Endodermal cell (in vitro differentiated cells): ENCODE results near the gene AOC1. TPM values are rescaled to one million over a fixed set of nuclear protein-coding genes. Genes with fewer than 3 reads are reported as not detected.

Source experiments
- DNase-seq: peaks from one replicate; pipeline ENCODE4 v3.0.0-alpha.2; 2017
- H3K27ac ChIP-seq: 2 replicates; pipeline ENCODE4 v1.5.1; 2013; ENCODE audit warnings: mild to moderate bottlenecking, low read depth, low read length, moderate library complexity
- H3K27me3 ChIP-seq: 2 replicates; pipeline ENCODE4 v1.6.1; 2013; ENCODE audit warnings: mild to moderate bottlenecking, low read length, moderate library complexity; ENCODE audit not compliant: insufficient read depth, control insufficient read depth, poor library complexity, severe bottlenecking
- H3K36me3 ChIP-seq: 2 replicates; pipeline ENCODE4 v1.7.0; 2013; ENCODE audit warnings: mild to moderate bottlenecking, low read length, moderate library complexity; ENCODE audit not compliant: control insufficient read depth, insufficient read depth
- H3K4me1 ChIP-seq: one replicate; pipeline ENCODE4 v1.7.0; 2013; ENCODE audit warnings: low read length; ENCODE audit not compliant: control insufficient read depth, insufficient read depth
- H3K4me3 ChIP-seq: 2 replicates; pipeline ENCODE4 v1.5.1; 2013; ENCODE audit warnings: mild to moderate bottlenecking, low read length, moderate library complexity
- H3K9ac ChIP-seq: 2 replicates; pipeline ENCODE4 v1.6.1; 2013; ENCODE audit warnings: mild to moderate bottlenecking, low read length, moderate library complexity; ENCODE audit not compliant: poor library complexity, severe bottlenecking; ENCODE audit errors: extremely low read depth
- H3K9me3 ChIP-seq: 2 replicates; pipeline ENCODE4 v1.6.1; 2013; ENCODE audit warnings: mild to moderate bottlenecking, low read length, moderate library complexity; ENCODE audit not compliant: control insufficient read depth
- H3K27ac Mint-ChIP-seq: 2 replicates; pipeline ENCODE4 v1.8.0; 2020; ENCODE audit warnings: mixed read lengths
- H3K27me3 Mint-ChIP-seq: 2 replicates; pipeline ENCODE4 v1.8.0; 2021; ENCODE audit warnings: mild to moderate bottlenecking, mixed read lengths; ENCODE audit not compliant: insufficient read depth
- H3K36me3 Mint-ChIP-seq: 2 replicates; pipeline ENCODE4 v1.8.0; 2020; ENCODE audit warnings: low read depth, mixed read lengths
- H3K4me1 Mint-ChIP-seq: 2 replicates; pipeline ENCODE4 v1.8.0; 2020; ENCODE audit warnings: mixed read lengths
- H3K4me3 Mint-ChIP-seq: 2 replicates; pipeline ENCODE4 v1.8.0; 2020; ENCODE audit warnings: mild to moderate bottlenecking, moderate library complexity, mixed read lengths
- H3K9me3 Mint-ChIP-seq: 2 replicates; pipeline ENCODE4 v1.8.0; 2020; ENCODE audit warnings: mild to moderate bottlenecking, mixed read lengths
- WGBS, 2 experiments: methylation state at CpG; one replicate each; pipeline versions ENCODE4 v1.1.5 to v1.1.7; 2013; ENCODE audit warnings: missing lambda C conversion rate in 2 of 2, mixed read lengths in 1 of 2; ENCODE audit not compliant: insufficient coverage in 1 of 2, insufficient read length in 1 of 2; 5-methylcytosine and 5-hydroxymethylcytosine counted together
- total RNA-seq, 2 donors: library from RNA; stranded (reverse); fragmentation: NEBNext Ultra II Directional in 1 of 2; extraction: Animal tissue kit (Norgen Biotek cat#: 25700) in 1 of 2; gene quantifications; 2 replicates in 1 of 2; 3 replicates in 1 of 2; pipeline ENCODE4 v1.2.1, GENCODE V29; 2021
- TF ChIP-seq, protein P1 (sequence below): fragments of 200-600 bp; sonication (generic); conservative IDR thresholded peaks from 2 replicates; pipeline ENCODE4 v1.5.0; 2021; ENCODE audit warnings: antibody characterized with exemption, mild to moderate bottlenecking

AOC1 gene
- total RNA-seq, 2 donors from 2014 or later, result not detected

DNA sequence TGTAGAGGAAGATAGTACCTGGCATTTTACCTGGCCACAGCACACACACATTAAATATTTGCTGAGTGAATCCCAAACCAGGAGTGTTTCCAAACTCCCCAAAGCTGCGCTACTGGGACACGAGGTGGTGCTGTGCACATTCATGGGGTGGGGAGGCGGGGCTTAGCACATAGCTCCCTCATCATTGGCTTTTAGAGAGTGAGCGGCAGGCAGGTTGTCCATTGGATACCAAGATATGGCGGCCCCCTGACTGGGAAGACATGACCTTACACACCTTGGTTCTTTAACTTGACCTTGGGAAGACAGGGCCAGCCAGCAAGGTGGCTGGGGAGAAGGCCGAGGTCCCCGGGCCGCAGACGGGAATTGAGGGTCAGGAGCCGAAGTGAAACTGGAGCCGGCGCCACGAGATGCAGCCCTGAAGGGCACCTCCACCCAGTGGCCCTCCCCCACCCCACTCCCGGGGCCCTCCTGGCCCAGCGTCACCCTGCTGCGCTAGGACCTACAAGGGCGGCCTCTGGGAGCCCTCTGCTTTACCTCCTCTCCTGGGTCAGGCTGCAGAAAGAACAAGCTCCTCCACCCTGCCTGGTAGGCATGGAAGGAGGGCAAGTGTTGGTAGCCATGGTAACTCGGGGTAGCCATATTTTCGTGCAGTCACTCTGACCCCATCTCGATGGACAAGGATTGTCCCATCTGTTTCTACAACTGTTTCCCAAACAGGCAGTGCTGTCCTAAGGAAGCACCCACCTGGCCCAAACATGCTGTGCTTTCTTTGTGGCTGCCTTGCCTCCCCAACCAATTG lies 27.7 kb upstream of the AOC1 start:
- H3K4me3 Mint-ChIP-seq, result no peak overlapping the region
- TF ChIP-seq, protein P1, sequence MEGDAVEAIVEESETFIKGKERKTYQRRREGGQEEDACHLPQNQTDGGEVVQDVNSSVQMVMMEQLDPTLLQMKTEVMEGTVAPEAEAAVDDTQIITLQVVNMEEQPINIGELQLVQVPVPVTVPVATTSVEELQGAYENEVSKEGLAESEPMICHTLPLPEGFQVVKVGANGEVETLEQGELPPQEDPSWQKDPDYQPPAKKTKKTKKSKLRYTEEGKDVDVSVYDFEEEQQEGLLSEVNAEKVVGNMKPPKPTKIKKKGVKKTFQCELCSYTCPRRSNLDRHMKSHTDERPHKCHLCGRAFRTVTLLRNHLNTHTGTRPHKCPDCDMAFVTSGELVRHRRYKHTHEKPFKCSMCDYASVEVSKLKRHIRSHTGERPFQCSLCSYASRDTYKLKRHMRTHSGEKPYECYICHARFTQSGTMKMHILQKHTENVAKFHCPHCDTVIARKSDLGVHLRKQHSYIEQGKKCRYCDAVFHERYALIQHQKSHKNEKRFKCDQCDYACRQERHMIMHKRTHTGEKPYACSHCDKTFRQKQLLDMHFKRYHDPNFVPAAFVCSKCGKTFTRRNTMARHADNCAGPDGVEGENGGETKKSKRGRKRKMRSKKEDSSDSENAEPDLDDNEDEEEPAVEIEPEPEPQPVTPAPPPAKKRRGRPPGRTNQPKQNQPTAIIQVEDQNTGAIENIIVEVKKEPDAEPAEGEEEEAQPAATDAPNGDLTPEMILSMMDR, result no peak
- Histone ChIP-seq H3K36me3 (no peaks in the 10 kb centered on the region), H3K9ac (no peak overlapping the region), H3K27ac (no peak overlapping the region), H3K27me3 (no peaks in the 10 kb centered on the region), H3K4me3 (no peak overlapping the region), H3K9me3 (no peaks in the 10 kb centered on the region), H3K4me1 (no peaks in the 10 kb centered on the region)
- H3K4me1 Mint-ChIP-seq, result no peaks in the 10 kb centered on the region
- DNase-seq, result peak; percentile 67
- WGBS, 2 experiments, result 93 to 96% methylated on average over 8 to 20 of the region's 20 CpGs
- H3K27me3 Mint-ChIP-seq, result peaks cover 12% of the 10 kb centered on the region
- H3K9me3 Mint-ChIP-seq, result no peaks in the 10 kb centered on the region
- H3K36me3 Mint-ChIP-seq, result no peaks in the 10 kb centered on the region
- no peak overlapping the region for H3K27ac Mint-ChIP-seq

DNA sequence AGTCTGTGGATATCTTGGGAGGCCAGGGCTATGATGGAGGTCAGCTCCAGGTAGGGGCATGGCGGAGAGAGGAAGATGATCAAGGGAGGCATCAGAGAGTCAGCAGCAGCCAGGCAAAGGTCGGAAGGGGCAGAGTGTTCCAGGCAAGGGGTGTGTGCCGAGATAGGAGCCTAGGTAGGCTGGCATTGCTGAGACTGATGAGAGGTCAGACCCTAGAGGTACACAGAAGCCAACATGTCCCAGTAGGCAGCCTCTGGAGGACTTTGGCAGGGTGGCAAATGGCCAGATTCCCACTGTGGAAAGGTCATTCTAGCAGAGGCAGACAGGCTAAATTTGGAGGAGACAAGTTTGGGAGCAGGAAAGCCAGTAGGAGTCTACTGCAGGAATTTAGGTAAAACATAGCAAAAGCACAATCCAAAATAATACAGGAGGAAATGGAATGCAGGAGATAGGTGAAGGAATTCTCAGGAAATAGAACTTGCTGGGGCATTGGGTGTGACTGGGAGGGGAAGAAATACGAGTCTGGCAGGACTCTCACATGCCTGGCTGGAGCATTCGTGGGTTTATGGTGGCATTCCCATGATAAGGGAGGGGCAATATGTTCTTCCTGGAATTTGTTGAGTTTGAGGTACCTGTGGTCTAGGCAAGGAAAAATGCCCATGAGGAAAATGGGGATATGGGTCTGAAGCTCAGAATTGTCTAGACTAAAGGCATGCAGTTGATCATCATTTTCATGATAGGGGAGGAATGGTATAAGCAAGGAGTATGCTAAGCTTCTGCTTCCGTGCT lies 26.1 kb upstream of the AOC1 start:
- H3K36me3 ChIP-seq, result no peaks in the 10 kb centered on the region
- peaks cover 11% of the 10 kb centered on the region for H3K27me3 Mint-ChIP-seq
- no peak overlapping the region for H3K4me3 Mint-ChIP-seq
- H3K4me1 Mint-ChIP-seq, result no peaks in the 10 kb centered on the region
- TF ChIP-seq, protein P1, result no peak
- no peaks in the 10 kb centered on the region for H3K4me1 ChIP-seq
- no peak overlapping the region for H3K9ac ChIP-seq
- H3K9me3 ChIP-seq, result no peaks in the 10 kb centered on the region
- H3K36me3 Mint-ChIP-seq, result no peaks in the 10 kb centered on the region
- H3K27me3 ChIP-seq, result no peaks in the 10 kb centered on the region
- no peak overlapping the region for H3K4me3 ChIP-seq
- 84 to 92% methylated on average over 5 to 6 of the region's 6 CpGs for WGBS, 2 experiments
- no peak for DNase-seq
- H3K27ac ChIP-seq, result no peak overlapping the region
- H3K27ac Mint-ChIP-seq, result no peak overlapping the region
- no peaks in the 10 kb centered on the region for H3K9me3 Mint-ChIP-seq

DNA sequence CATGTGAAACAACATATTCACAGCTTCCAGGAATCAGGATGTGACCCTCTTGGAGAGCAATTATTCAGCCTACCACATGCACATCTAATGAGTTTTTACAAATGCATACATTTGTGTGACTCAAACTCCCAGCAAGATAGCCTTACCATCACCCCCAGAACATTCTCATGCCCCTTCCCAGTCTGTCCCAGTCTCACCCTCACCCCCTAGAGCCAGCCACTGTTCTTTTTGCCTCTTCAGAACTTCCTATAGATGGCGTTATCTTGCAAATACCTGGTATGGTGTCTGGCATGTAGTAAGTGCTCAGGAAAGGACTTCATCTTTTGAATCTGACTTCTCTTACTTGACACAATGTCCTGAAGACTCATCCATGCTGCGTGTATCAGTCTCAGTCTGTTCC lies 23.9 kb upstream of the AOC1 start:
- Histone ChIP-seq H3K9me3 (no peaks in the 10 kb centered on the region), H3K27ac (no peak overlapping the region), H3K27me3 (no peaks in the 10 kb centered on the region), H3K36me3 (no peaks in the 10 kb centered on the region), H3K9ac (no peak overlapping the region), H3K4me3 (no peak overlapping the region), H3K4me1 (no peaks in the 10 kb centered on the region)
- DNase-seq, result no peak
- no peak overlapping the region for H3K27ac Mint-ChIP-seq
- no peaks in the 10 kb centered on the region for H3K36me3 Mint-ChIP-seq
- no peak overlapping the region for H3K4me3 Mint-ChIP-seq
- H3K4me1 Mint-ChIP-seq, result no peaks in the 10 kb centered on the region
- peaks cover 9% of the 10 kb centered on the region for H3K27me3 Mint-ChIP-seq
- 81 to 100% methylated on average over 2 of the region's 2 CpGs for WGBS, 2 experiments
- TF ChIP-seq, protein P1, result no peak
- H3K9me3 Mint-ChIP-seq, result no peaks in the 10 kb centered on the region
